SKM-1 treated with dmso at 0.1 percent for 144 hours (cell line): ENCODE data around the gene PEAR1.
A peak's percentile ranks its signal among the peaks of the same experiment; 100 is the strongest.

Experiments used
- DNase-seq: peaks from one replicate; lab custom pipeline; 2025; ENCODE audit not compliant: unreplicated experiment; lab: John Stamatoyannopoulos, UW

Gene PEAR1

DNA sequence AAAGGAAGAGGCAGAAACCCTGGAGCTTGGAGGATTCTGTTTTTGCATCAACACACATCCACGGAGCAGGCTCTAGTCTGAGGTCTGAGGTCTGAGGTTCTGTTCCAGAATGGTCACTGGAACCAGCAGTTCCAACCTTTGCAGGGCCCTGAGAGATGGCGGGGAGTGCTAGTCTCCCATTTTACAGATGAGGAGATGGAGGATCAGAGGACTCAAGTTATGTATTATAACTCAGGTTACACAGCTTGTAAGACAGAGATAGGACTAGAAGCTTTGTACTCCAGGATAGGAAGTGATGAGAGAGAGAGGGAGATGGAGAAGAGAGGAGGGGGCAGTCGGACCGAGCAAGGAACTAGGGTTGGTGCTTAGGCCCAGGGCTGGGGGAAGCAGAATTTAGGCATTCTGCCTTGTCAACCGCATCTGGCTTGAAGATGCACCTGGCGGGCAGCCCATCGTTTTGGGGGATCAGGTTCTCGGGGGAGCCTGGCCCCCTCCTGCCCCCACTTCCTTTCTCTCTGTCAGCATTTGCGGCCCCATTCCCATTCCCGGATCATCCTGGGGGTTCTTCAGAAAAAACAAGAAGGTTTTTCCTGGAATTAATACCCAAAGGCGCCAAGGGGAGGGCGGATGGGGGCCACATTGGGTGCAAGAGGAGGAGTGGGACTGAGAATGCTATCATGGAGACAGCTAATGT is 5.6 kb downstream of the PEAR1 start:
- no peak for DNase-seq

DNA sequence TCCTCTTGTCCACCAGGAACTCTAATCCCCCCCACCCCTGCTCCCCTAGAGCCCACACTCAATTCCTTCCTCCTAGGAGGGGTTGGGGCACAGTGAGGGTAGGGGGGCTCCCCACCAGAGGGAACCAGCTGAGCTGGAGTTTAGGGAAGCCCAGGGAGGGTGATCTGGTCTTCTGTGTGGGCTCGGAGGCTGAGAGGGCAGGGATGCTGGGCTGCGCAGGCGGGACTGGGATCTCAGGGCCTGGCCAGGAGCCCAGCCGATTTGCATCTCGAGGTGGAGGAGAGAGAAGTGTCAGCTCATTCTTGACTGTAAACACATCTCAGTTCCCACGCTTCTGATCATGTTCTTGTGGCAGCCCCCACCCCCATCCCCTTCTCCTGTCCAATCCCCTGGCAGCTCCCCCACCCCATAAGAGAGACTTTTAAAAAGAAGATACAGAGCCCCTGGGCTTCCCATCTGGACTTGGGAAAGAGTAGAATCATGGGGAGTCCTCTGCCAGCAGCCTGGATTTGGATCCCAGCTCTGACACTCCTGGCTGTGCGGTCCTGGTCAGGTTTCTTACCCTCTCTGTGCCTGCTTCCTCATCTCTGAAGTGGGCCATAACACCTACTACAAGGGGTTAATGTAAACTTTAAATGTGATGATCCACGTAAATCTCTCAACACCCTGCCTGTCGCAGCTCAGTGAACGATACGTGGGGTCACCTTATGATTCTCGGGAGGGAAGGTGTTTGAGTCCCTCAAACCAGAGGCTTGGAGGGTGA is 6.6 kb downstream of the PEAR1 start:
- DNase-seq, result no peak

DNA sequence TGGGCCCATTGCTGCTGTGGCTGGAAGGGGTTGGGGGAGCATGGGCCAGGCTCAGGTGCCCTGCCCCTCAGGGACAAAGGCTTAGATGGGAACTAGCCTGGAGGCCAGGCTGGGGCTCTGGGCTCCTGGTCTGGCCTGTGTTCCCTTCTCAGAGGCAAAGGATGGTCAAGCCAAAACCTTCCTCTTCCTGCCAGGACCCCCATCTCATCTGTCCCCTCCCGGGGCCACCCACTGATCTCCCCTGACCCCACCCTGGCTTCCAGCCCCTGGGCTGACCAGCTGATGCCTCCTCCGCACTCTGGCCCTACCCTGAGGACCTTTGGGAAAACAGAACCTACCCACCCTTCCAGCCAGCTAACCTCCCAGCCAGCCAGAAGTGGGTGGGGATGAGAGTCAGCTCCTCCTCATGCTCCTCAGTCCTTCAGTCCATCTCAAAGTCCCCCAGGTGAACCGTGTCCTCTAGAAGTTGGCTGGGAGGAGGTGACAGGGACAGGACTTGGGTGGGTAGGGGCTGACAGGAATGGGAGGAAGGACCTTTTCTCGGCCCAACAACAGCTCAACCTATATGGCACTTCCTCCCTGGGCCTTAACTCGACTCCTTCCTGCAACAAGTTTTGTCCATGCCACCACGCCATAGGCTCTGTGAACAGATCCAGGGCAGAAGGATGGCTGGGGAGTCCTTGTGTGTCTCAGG is 7.5 kb downstream of the PEAR1 start:
- DNase-seq, result no peak

DNA sequence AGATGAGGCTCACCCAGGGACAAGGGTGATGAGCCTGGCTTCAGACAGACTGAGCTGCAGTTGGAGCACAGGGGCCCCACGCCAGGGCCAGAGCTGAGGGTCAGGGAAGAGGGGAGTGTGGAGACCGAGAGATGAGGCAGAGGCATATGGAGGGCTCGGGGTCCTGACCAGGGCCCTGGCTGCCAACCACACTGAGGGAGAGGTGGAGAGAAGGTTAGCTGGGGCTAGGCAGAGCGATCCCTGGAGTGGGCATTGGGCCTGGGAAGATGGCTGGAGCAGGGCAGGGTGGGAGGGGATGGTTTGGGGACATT is 8.0 kb downstream of the PEAR1 start:
- no peak for DNase-seq

DNA sequence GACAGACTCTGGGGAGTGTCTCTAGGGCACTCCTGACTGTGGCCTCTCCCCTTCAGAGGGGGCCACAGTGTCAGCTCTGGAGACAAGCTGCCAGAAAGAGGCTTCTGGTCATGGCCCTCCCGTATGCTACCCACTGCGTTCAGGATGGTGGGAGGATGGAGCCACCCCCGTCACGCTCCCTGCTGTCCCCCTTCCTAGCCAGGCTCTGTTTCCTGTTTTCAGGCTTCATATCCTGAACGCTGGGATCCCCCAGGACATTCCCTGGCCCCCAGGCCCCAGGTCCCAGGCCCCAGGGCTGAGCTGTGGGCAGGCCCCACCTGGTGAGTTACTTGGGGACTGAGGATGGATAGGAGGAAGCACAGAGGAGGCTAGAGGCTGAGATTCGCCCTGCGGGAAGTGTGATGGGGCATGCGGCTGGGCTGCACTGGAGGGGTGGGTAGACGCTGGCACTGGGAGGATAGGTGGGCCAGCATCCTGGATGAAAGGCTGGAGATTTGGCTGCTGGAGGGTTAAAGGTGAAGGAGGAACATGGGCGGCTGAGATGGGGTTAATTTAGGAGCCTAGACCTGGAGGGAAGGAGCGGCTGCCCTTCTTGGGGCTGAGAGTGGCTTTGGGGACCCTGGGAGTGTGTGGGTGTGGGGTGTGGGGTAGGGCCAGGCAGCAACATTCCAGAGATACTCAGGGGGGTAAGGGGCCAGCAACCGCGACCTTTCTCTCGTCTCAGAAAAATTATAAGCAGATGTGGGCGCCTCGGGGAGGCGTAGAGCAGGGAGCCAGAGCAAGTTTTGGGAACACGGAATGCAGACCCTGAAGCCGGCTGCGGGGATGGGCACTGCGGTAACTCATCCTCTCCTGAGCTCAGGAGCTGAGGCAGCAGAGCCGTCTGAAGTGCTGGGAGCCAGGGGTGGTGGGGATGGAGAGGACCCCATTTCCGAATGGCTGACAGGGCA is 8.7 kb downstream of the PEAR1 start:
- no peak for DNase-seq

DNA sequence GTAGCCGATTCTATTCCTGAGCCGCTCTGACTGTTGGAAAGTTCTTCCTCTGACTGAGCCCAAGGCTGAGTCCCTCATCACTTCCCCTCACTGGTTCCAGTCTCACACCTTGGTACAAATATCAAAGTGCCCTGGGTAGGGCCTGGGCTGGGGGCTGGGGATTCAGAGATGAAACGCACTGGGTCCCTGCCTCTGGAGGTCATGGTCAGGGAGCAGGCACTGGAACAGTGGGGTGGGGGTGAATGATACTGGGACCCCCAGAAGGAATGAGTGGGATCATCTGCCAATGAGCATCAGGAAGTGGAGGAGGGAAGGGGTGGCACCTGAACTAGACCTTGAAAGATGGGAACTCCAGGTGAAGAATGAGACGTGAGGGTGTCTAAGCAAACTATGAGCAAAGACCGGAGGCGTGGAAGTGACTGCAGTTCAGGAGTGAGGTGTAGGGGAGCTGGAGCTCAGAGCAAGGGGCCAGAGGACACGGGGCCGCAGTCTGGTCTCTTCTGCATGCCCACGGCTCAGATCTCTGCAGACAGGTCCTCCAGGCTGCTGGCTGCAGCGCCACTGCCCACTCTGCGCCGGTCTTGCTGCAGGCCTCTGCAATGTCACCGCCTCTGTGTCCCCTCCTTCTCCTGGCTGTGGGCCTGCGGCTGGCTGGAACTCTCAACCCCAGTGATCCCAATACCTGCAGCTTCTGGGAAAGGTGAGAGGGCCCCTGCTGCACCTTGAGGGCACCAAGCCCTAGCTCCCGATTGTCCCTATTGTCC is 10.0 kb downstream of the PEAR1 start:
- no peak for DNase-seq

DNA sequence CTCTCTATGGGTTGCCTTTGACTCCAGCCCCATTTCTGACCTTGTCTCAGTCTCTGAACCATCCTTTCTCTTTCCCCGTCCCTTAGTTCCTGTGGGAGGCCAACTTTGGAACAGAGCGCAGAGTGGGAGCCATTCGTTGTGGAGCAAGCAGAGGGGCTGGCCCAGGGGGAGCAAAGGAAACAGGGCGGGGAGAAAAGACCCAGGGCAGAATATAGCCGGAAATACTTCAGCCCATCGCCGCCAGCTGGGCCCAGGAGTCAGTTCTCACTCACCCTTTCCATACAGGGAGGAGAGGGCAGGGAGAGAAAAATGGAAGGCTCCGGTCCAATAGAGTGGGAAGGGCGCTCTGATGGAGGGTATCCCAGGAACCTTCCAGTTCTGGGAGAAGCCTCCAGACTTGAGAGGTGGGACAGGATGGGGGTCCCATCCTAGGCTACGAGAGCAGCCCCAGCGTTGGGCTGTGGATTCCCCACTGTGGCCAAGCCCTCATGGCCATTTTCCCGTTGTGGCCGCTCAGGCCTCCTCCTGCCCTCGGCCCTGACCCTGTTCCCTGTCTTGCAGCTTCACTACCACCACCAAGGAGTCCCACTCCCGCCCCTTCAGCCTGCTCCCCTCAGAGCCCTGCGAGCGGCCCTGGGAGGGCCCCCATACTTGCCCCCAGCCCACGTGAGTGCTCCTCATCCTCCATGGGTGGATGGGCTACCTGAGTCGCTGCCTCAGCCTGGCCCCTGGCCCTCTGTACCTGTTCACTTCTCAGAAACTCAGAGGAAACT is 10.9 kb downstream of the PEAR1 start:
- no peak for DNase-seq

DNA sequence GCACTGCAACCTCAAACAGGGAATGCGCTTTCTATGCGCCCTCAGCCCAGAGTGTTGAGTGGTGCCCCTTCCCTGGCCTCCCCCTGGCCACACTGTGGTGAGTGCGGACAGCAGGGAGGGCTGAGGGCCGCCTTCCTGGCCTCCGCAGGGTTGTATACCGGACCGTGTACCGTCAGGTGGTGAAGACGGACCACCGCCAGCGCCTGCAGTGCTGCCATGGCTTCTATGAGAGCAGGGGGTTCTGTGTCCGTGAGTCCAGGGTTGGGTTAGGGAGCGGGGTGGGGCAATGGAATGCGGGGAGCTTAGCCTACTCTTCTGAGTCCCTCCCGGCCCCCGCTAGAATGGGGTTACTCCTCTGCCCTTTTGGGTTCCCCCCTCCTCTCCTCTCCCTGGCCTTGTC is 11.7 kb downstream of the PEAR1 start:
- DNase-seq, result no peak

DNA sequence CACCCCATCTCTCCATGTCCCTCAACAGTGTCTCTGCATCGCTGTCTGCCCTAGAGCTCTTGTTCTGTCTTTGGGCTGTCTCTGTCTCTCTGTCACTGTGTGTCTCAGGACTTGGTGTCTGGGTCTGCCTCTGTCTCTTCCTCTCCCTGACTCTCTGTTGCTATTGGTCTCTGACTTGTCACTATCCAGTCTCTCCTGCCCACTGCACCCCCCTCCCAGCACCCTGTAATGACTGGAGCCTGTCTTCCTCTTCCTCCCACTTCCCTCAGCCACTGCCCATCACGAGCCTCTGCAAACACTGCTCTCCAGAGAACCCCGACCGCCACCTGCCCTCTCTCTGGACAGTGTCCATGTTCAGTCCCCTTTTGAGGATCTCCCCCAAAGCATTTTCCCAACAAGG is 12.1 kb downstream of the PEAR1 start:
- DNase-seq, result no peak

DNA sequence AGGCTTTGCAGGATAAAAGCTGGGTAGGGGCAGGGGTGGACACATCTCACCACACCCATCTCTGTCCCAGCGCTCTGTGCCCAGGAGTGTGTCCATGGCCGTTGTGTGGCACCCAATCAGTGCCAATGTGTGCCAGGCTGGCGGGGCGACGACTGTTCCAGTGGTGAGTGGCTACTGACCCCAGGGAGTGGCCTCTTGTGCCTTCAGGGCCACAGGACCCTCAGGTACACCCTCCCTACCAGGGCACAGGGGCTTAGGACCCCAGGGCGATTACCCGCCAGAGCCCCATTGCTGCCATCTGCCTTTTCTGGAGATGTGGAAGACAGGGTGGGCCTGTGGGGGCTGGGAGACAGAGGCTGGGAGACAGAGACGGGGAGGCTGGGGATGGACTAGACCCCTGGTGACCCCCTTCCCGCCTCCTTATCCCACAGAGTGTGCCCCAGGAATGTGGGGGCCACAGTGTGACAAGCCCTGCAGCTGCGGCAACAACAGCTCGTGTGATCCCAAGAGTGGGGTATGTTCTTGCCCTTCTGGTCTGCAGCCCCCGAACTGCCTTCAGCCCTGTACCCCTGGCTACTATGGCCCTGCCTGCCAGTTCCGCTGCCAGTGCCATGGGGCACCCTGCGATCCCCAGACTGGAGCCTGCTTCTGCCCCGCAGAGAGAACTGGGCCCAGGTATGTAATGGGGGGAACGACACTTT is 12.8 kb downstream of the PEAR1 start:
- DNase-seq, result no peak

DNA sequence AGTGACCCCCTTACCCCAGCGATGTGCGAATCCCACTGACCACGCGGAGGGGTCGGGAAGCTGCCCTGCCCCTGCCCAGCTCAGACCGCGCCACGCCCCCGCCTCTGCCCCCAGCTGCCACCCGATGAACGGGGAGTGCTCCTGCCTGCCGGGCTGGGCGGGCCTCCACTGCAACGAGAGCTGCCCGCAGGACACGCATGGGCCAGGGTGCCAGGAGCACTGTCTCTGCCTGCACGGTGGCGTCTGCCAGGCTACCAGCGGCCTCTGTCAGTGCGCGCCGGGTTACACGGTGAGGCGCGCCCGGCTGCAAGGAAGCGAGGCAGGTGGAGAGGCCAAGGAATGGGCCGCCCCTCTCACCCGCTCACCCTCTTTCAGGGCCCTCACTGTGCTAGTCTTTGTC is 15.0 kb downstream of the PEAR1 start:
- no peak for DNase-seq

DNA sequence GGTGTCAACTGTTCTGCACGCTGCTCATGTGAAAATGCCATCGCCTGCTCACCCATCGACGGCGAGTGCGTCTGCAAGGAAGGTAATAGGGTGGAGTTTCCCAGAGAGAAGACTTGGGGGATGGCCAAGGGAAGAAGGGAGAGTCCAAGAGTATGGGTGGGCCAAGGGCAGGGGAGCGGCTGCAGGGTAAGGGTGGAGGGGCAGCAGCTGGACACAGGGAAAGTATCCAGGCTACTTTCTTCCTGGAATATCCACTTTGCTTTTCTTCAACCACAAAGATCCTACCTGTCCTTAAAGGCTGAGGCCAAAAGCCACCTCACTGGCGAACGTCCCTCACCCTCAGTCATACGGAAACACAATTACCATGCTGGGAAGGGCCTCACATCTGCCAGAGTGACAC is 15.4 kb downstream of the PEAR1 start:
- no peak for DNase-seq

DNA sequence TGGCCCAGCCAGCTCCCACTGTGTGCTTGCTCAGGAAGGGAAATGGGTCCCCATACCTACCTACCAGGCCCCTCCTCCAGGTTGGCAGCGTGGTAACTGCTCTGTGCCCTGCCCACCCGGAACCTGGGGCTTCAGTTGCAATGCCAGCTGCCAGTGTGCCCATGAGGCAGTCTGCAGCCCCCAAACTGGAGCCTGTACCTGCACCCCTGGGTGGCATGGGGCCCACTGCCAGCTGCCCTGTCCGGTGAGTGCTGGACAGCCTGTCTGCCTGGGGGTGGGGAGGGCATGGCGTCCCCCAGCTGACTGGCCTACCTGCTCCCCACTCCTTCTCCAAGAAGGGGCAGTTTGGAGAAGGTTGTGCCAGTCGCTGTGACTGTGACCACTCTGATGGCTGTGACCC is 16.2 kb downstream of the PEAR1 start:
- DNase-seq, result no peak

DNA sequence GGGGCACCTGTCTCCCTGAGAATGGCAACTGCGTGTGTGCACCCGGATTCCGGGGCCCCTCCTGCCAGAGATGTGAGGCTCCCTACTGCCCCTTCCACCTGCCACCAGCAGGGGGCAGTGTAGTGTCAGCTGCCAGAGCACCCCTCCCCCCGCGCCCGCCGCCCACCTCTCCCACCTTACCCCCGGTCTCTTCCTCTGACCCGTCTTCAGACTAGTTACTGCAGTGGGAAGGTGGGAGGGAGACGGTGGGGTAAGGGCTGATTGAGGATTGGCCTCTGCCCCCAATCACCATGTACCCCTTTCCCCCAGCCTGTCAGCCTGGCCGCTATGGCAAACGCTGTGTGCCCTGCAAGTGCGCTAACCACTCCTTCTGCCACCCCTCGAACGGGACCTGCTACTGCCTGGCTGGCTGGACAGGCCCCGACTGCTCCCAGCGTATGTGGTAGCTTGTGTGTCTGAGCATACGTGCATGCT is 16.8 kb downstream of the PEAR1 start:
- peak; percentile 45 for DNase-seq

DNA sequence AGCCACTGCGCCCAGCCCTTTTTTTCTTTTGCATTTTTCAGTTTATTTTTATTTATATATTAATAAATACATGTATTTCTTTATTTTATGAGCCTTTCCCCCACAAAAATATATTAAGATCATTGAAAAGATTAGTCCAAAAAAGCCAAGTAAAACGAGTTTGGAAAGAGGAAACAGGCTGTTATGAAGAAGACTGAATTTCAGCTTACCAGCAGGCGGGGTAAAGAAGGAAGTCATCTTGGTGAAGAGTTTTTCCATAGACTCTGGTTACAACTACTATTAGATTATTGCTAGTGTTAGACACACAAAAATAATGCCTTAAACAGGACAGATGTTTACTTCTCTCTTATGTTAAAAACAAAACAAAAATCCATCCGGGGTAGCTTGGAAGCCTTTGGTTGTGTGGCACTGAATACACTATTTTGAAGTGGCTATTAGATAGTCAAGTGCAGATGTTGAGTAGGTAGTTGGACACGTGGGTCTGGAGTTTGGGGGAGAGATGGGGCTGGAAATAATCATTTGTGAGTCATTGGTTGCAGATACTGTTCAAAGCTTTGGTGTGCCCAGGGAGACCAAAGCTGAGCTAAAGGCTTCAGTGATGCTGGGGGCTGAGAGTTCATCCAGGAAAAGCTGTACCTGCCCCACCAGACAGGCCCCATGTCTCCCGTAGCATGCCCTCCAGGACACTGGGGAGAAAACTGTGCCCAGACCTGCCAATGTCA is 18.2 kb downstream of the PEAR1 start:
- peak; percentile 50 for DNase-seq

DNA sequence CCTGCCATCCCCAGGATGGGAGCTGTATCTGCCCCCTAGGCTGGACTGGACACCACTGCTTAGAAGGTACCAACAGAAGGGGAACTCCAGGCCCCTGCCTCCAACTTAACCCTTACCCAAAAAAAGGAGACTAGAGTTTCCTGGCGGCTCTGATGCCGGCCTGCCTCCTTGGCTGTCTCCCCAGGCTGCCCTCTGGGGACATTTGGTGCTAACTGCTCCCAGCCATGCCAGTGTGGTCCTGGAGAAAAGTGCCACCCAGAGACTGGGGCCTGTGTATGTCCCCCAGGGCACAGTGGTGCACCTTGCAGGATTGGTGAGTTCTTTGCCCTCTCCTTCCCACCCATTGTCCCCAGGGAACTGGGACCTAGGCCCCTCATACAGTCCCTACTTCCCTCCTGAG is 18.8 kb downstream of the PEAR1 start:
- no peak for DNase-seq

DNA sequence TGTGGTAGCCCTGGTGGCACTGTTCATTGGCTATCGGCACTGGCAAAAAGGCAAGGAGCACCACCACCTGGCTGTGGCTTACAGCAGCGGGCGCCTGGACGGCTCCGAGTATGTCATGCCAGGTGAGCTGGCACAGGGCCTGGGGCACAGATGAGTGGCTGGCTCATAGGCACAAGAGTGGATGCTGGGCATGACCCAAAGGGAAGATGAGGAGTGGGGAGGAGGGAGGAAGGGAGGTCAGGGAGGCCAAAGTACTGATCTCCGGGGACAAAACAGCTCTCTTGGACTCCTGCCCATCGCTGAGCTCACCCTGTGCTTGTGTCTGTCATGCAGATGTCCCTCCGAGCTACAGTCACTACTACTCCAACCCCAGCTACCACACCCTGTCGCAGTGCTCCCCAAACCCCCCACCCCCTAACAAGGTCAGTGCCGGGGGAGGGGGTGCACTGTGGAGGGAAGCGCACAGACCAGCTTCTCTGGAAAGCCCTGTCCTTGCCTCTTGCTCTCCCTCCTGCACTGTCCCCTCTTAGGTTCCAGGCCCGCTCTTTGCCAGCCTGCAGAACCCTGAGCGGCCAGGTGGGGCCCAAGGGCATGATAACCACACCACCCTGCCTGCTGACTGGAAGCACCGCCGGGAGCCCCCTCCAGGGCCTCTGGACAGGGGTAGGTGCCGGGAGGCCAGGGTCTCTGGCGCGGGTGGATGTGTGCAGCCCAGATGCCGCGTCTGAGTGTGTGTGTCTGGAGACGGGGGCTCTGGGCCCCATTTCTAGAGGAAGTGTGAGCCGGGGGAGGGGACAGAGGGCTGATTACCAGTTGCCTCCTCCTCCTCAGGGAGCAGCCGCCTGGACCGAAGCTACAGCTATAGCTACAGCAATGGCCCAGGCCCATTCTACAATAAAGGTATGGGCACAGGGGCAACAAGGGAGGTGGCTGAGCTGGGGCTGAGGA is 19.6 kb downstream of the PEAR1 start:
- no peak for DNase-seq
